Mammary microvascular endothelial cell (primary cell): ENCODE results near the gene WDR46. TPM values are rescaled to one million over a fixed set of nuclear protein-coding genes. Genes with fewer than 3 reads are reported as not detected.

Experiments
- total RNA-seq: library from RNA; depleted of rRNA; stranded (reverse); fragments of >200 nt; gene quantifications from 2 replicates; pipeline ENCODE4 v1.2.3, GENCODE V29; 2015

The WDR46 gene
- 65.6 and 74.7 TPM in 2 replicates for total RNA-seq

GRCh38 chr6:33288921-33289783 lies at the start of gene WDR46, which contains the start of gene PFDN6:
Gene WDR46 (minus strand): TSS chr6:33289239. CDS start chr6:33289170, 69 bp downstream.
Gene PFDN6 (plus strand): TSS chr6:33289601. CDS start chr6:33289857, 256 bp downstream.

GRCh38 chr6:33317669-33318425 lies 28.8 kb upstream of the WDR46 start, which contains the start of gene ZBTB22:
Gene ZBTB22 (minus strand): TSS chr6:33317744. CDS start chr6:33316916, 828 bp downstream.

GRCh38 chr6:33313709-33314514 lies 24.9 kb upstream of the WDR46 start, which contains the start of gene TAPBP:
Gene TAPBP (minus strand): TSS chr6:33314078. CDS start chr6:33314041, 37 bp downstream.

GRCh38 chr6:33298773-33299236 lies 9.8 kb upstream of the WDR46 start, which contains the start of gene RGL2:
Gene RGL2 (minus strand): TSS chr6:33298942. CDS start chr6:33298610, 332 bp downstream.

GRCh38 chr6:33276864-33277662 lies 12.0 kb downstream of the WDR46 start, which contains the start of gene B3GALT4:
Gene B3GALT4 (plus strand): TSS chr6:33277123. CDS start chr6:33277420, 297 bp downstream.

GRCh38 chr6:33271468-33272274 lies 17.4 kb downstream of the WDR46 start, which contains the start of the genes RPS18 and VPS52:
Gene RPS18 (plus strand): TSS chr6:33272075. CDS start chr6:33272120, 45 bp downstream.
Gene VPS52 (minus strand): TSS chr6:33271876. CDS start chr6:33271675, 201 bp downstream.

Other genes starting within 250 kb of the WDR46 start
- 9.8 and 28.3 TPM in 2 replicates for gene HLA-DPA1, start 215.6 kb downstream of the WDR46 start, total RNA-seq
- gene HLA-DPB1, start 213.2 kb downstream of the WDR46 start, total RNA-seq: 31.0 and 37.8 TPM in 2 replicates
- gene COL11A2, start 96.8 kb downstream of the WDR46 start, total RNA-seq: 0.07 and 0.15 TPM in 2 replicates
- gene RXRB, start 88.6 kb downstream of the WDR46 start, total RNA-seq: 12.9 and 17.4 TPM in 2 replicates
- 75.7 and 93.8 TPM in 2 replicates for gene SLC39A7, start 88.4 kb downstream of the WDR46 start, total RNA-seq
- 6.7 and 9.8 TPM in 2 replicates for gene HSD17B8, start 84.6 kb downstream of the WDR46 start, total RNA-seq
- gene RING1, start 80.7 kb downstream of the WDR46 start, total RNA-seq: 8.7 and 11.7 TPM in 2 replicates
- 36.8 and 43.6 TPM in 2 replicates for gene VPS52, start 17.4 kb downstream of the WDR46 start, total RNA-seq
- 4,238 and 4,354 TPM in 2 replicates for gene RPS18, start 17.2 kb downstream of the WDR46 start, total RNA-seq
- 5.6 and 8.1 TPM in 2 replicates for gene B3GALT4, start 12.1 kb downstream of the WDR46 start, total RNA-seq
- 55.3 and 67.7 TPM in 2 replicates for gene PFDN6, start 362 bp upstream of the WDR46 start, total RNA-seq
- gene RGL2, start 9.7 kb upstream of the WDR46 start, total RNA-seq: 49.4 and 55.9 TPM in 2 replicates
- 171 and 179 TPM in 2 replicates for gene TAPBP, start 24.8 kb upstream of the WDR46 start, total RNA-seq
- 8.9 and 11.6 TPM in 2 replicates for gene ZBTB22, start 28.5 kb upstream of the WDR46 start, total RNA-seq
- 35.7 and 36.8 TPM in 2 replicates for gene DAXX, start 33.7 kb upstream of the WDR46 start, total RNA-seq
- 41.9 and 45.2 TPM in 2 replicates for gene KIFC1, start 102.6 kb upstream of the WDR46 start, total RNA-seq
- gene PHF1, start 121.8 kb upstream of the WDR46 start, total RNA-seq: 17.9 and 24.2 TPM in 2 replicates
- gene CUTA, start 128.9 kb upstream of the WDR46 start, total RNA-seq: 151 and 168 TPM in 2 replicates
- gene SYNGAP1, start 130.8 kb upstream of the WDR46 start, total RNA-seq: 1.4 and 2.7 TPM in 2 replicates
- gene ZBTB9, start 165.3 kb upstream of the WDR46 start, total RNA-seq: 4.1 and 4.9 TPM in 2 replicates